Adrenal gland (tissue), 5 donors: ENCODE results near the gene OSBPL9.

Experiments used
- CTCF ChIP-seq, 6 experiments: fragments of 450-650 bp in 4 of 6; fragments of 200-600 bp in 2 of 6; sonication (generic) in 1 of 6; IDR thresholded peaks; 1 replicate in 5 of 6; 2 replicates in 1 of 6; pipeline versions ENCODE4 v1.5.1 to v1.8.0; 2016 to 2021; ENCODE audit warnings: antibody characterized with exemption in 6 of 6, mild to moderate bottlenecking in 2 of 6, moderate library complexity in 1 of 6
- POLR2A ChIP-seq, 2 donors: fragments of 450-650 bp; IDR thresholded peaks; one replicate each; pipeline ENCODE4 v1.6.1; 2017; ENCODE audit warnings: antibody characterized with exemption in 2 of 2, mild to moderate bottlenecking in 2 of 2, moderate library complexity in 1 of 2
- donor health status: DM: no; HTN: no; CAD: no.

- TF ChIP-seq CTCF (IDR thresholded peaks at IDR 0.05) (no peak), POLR2A (IDR thresholded peaks at IDR 0.05) (no peak)
These were observed 107.9 kb downstream of the OSBPL9 start for GRCh38 chr1:51724797-51725196.
